A549 (cell line): Measurements from ENCODE around the gene SMIM29.

Experiments used
- CBX2 ChIP-seq: fragments of 200-600 bp; sonication (generic); IDR thresholded peaks from 2 replicates; pipeline ENCODE4 v1.6.1; 2016; ENCODE audit warnings: low read depth, mild to moderate bottlenecking, borderline replicate concordance
- EP300 ChIP-seq, 2 experiments: fragments of >200 bp; sonication (Bioruptor Twin); formaldehyde crosslinking; IDR thresholded peaks; 2 replicates in 1 of 2; 3 replicates in 1 of 2; pipeline ENCODE4 v1.6.1; 2016 to 2017
- MAFK ChIP-seq: fragments of 450-650 bp; IDR thresholded peaks from 2 replicates; pipeline ENCODE4 v1.6.1; 2014; ENCODE audit not compliant: partially characterized antibody
- MAZ ChIP-seq: fragments of 150-350 bp; IDR thresholded peaks from 2 replicates; pipeline ENCODE4 v1.6.1; 2014; ENCODE audit warnings: antibody characterized with exemption, low read depth, low read length, borderline replicate concordance
- POLR2A ChIP-seq: IDR thresholded peaks from 2 replicates; pipeline ENCODE4 v1.6.1; 2012; ENCODE audit warnings: mild to moderate bottlenecking, low read length
- TF ChIP-seq, protein P1 (sequence below): fragments of >200 bp; sonication (Bioruptor Twin); formaldehyde crosslinking; IDR thresholded peaks from 3 replicates; pipeline ENCODE4 v1.5.1; 2016
- TF ChIP-seq, protein P2 (sequence below): fragments of 150-350 bp; IDR thresholded peaks from 2 replicates; pipeline ENCODE4 v1.6.1; 2014; ENCODE audit warnings: low read depth, mild to moderate bottlenecking, low read length
- TF ChIP-seq, protein P3 (sequence below): IDR thresholded peaks from 2 replicates; pipeline ENCODE4 v1.6.1; 2012

- TF ChIP-seq, protein P1, sequence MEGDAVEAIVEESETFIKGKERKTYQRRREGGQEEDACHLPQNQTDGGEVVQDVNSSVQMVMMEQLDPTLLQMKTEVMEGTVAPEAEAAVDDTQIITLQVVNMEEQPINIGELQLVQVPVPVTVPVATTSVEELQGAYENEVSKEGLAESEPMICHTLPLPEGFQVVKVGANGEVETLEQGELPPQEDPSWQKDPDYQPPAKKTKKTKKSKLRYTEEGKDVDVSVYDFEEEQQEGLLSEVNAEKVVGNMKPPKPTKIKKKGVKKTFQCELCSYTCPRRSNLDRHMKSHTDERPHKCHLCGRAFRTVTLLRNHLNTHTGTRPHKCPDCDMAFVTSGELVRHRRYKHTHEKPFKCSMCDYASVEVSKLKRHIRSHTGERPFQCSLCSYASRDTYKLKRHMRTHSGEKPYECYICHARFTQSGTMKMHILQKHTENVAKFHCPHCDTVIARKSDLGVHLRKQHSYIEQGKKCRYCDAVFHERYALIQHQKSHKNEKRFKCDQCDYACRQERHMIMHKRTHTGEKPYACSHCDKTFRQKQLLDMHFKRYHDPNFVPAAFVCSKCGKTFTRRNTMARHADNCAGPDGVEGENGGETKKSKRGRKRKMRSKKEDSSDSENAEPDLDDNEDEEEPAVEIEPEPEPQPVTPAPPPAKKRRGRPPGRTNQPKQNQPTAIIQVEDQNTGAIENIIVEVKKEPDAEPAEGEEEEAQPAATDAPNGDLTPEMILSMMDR, result no peak
- TF ChIP-seq, protein P2, sequence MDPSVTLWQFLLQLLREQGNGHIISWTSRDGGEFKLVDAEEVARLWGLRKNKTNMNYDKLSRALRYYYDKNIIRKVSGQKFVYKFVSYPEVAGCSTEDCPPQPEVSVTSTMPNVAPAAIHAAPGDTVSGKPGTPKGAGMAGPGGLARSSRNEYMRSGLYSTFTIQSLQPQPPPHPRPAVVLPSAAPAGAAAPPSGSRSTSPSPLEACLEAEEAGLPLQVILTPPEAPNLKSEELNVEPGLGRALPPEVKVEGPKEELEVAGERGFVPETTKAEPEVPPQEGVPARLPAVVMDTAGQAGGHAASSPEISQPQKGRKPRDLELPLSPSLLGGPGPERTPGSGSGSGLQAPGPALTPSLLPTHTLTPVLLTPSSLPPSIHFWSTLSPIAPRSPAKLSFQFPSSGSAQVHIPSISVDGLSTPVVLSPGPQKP, result no peak
- TF ChIP-seq POLR2A (no peak), CBX2 (no peak), MAZ (no peak), EP300 (IDR thresholded peaks at IDR 0.05) (no peak), MAFK (no peak)
- TF ChIP-seq, protein P3, sequence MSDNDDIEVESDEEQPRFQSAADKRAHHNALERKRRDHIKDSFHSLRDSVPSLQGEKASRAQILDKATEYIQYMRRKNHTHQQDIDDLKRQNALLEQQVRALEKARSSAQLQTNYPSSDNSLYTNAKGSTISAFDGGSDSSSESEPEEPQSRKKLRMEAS, result no peak
Observed at GRCh38 chr6:34292954-34293353, 44.1 kb upstream of the SMIM29 start.
